Measurements from ENCODE around the gene IER2.

DNA sequence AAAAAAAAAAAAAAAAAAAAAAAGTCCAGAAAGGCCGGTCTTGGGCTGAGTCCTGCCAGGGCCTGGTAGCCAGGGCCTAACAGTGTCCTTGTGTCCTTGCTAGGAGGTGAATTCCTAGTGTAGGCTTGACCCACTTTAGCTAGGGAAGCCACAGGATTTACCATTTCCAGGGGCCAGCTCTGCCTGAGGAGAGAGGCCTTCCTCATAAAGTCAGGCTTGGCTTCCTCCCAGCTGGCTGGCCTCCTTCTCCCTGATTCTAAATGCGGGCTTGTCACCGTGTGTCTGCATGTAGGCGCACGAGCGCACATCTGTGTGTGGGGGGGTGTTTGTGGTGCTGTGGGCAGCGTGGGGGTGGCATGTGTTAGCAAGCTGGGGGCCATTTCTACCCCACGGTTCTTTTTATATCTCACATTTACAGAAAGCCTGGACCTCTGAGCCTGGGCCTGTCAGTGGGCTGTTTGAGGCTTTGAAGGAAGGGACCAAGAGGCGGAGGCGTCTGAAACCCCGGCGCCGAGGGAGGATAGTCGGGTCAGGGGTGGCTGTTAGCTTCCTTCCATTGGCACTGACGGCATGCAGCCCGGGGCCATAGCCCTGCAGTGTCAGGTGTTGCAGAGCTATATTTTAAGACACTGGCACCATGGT lies 31.7 kb downstream of the IER2 start:
- no peak for TF ChIP-seq EP300 (conservative IDR thresholded peaks at IDR 0.05; ENCODE audit: poor library complexity, severe bottlenecking)
- TF ChIP-seq, protein P1, sequence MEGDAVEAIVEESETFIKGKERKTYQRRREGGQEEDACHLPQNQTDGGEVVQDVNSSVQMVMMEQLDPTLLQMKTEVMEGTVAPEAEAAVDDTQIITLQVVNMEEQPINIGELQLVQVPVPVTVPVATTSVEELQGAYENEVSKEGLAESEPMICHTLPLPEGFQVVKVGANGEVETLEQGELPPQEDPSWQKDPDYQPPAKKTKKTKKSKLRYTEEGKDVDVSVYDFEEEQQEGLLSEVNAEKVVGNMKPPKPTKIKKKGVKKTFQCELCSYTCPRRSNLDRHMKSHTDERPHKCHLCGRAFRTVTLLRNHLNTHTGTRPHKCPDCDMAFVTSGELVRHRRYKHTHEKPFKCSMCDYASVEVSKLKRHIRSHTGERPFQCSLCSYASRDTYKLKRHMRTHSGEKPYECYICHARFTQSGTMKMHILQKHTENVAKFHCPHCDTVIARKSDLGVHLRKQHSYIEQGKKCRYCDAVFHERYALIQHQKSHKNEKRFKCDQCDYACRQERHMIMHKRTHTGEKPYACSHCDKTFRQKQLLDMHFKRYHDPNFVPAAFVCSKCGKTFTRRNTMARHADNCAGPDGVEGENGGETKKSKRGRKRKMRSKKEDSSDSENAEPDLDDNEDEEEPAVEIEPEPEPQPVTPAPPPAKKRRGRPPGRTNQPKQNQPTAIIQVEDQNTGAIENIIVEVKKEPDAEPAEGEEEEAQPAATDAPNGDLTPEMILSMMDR (IDR thresholded peaks at IDR 0.05; ENCODE audit: poor library complexity, severe bottlenecking) = no peak
- TF ChIP-seq RAD21 (conservative IDR thresholded peaks at IDR 0.05) = no peak
